H1 (cell line): ENCODE data around the gene RHBDD1.

Experiments
- CTCF ChIP-seq, 3 experiments: IDR thresholded peaks; 1 replicate in 2 of 3; 2 replicates in 1 of 3; pipeline versions ENCODE4 v1.5.1 to v1.6.1; 2011; ENCODE audit warnings: low read length in 3 of 3, mild to moderate bottlenecking in 3 of 3, inconsistent platforms in 2 of 3, low read depth in 1 of 3, moderate library complexity in 1 of 3; ENCODE audit not compliant: insufficient read depth in 1 of 3; ENCODE audit errors: control extremely low read depth in 1 of 3
- FOSL1 ChIP-seq: IDR thresholded peaks from 2 replicates; pipeline ENCODE4 v1.6.1; 2011; ENCODE audit warnings: mild to moderate bottlenecking, low read depth, low read length, moderate library complexity; ENCODE audit not compliant: insufficient read depth
- SIRT6 ChIP-seq: IDR thresholded peaks from one replicate; pipeline ENCODE4 v1.7.1; 2012; ENCODE audit warnings: low read length, inconsistent platforms
- TCF12 ChIP-seq: IDR thresholded peaks from 2 replicates; pipeline ENCODE4 v1.6.1; 2011; ENCODE audit warnings: low read depth, mild to moderate bottlenecking, low read length

GRCh38 chr2:227016894-227017293, 181.0 kb downstream of the RHBDD1 start:
- TF ChIP-seq CTCF (IDR thresholded peaks at IDR 0.05; ENCODE audit: control extremely low read depth in 1 of 3, insufficient read depth in 1 of 3, low read depth in 1 of 3, low read length in 3 of 3): no peak
- TF ChIP-seq FOSL1: no peak
- TF ChIP-seq TCF12: no peak
- TF ChIP-seq SIRT6: no peak
